Neutrophil (primary cell): Measurements from ENCODE around the gene WSCD1.

Experiments used
- H3K27ac ChIP-seq: fragments of 200-600 bp; sonication (generic); 2 replicates; pipeline ENCODE4 v1.5.1; 2016; ENCODE audit warnings: mild to moderate bottlenecking, moderate library complexity
- H3K27me3 ChIP-seq: fragments of 200-600 bp; sonication (generic); 2 replicates; pipeline ENCODE4 v1.6.0; 2016; ENCODE audit warnings: mild to moderate bottlenecking
- H3K36me3 ChIP-seq: fragments of 200-600 bp; sonication (generic); 2 replicates; pipeline ENCODE4 v1.5.1; 2017
- H3K4me1 ChIP-seq, 2 experiments: fragments of 200-600 bp in 1 of 2; sonication (generic) in 1 of 2; 1 replicate in 1 of 2; 2 replicates in 1 of 2; pipeline versions ENCODE4 v1.5.1 to v1.6.1; 2013 to 2016; ENCODE audit warnings: low read depth in 1 of 2, low read length in 1 of 2, mild to moderate bottlenecking in 1 of 2, moderate library complexity in 1 of 2; ENCODE audit not compliant: control insufficient read depth in 1 of 2, insufficient read depth in 1 of 2
- H3K4me3 ChIP-seq, 2 experiments: fragments of 200-600 bp in 1 of 2; sonication (generic) in 1 of 2; 1 replicate in 1 of 2; 2 replicates in 1 of 2; pipeline ENCODE4 v1.5.1; 2013 to 2016; ENCODE audit warnings: low read depth in 1 of 2, low read length in 1 of 2, mild to moderate bottlenecking in 1 of 2, moderate library complexity in 1 of 2
- H3K9me3 ChIP-seq: fragments of 200-600 bp; sonication (generic); 2 replicates; pipeline ENCODE4 v1.5.1; 2016
- TF ChIP-seq, protein P1 (sequence below): fragments of 200-600 bp; sonication (generic); IDR thresholded peaks from 2 replicates; pipeline ENCODE4 v1.5.1; 2016; ENCODE audit warnings: antibody characterized with exemption

WSCD1 gene

DNA sequence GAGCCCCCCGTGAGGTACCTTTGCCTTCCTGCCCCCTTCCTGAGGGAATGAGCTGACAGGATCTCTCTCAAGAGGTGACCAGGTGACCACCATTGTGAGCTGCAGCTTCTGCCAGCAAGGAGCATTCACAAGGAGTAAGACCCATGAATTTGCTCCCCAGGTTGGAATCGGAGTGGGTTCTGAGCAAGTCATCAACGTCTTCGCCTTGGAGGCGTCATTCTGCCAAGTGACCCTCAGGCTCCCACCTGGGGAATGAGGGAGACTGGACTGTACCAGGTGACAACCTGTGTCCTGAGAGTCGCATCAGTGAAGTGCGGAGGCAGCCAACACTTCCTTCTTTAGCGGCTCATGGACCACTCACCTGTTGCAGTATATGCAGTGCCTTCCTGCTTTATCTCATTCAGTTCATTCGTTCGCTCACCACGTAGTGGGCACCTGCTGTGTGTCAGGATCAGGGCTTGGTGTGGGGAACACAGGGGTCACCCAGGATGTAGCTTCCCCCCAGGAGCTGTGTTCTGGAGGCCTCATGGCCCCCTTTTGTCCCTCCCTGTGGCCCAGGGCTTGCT is 22.8 kb downstream of the WSCD1 start:
- Histone ChIP-seq H3K4me3 (no peak overlapping the region), H3K27ac (no peak overlapping the region), H3K27me3 (no peaks in the 10 kb centered on the region), H3K9me3 (no peaks in the 10 kb centered on the region), H3K36me3 (no peaks in the 10 kb centered on the region), H3K4me1 (no peaks in the 10 kb centered on the region)
- TF ChIP-seq, protein P1, sequence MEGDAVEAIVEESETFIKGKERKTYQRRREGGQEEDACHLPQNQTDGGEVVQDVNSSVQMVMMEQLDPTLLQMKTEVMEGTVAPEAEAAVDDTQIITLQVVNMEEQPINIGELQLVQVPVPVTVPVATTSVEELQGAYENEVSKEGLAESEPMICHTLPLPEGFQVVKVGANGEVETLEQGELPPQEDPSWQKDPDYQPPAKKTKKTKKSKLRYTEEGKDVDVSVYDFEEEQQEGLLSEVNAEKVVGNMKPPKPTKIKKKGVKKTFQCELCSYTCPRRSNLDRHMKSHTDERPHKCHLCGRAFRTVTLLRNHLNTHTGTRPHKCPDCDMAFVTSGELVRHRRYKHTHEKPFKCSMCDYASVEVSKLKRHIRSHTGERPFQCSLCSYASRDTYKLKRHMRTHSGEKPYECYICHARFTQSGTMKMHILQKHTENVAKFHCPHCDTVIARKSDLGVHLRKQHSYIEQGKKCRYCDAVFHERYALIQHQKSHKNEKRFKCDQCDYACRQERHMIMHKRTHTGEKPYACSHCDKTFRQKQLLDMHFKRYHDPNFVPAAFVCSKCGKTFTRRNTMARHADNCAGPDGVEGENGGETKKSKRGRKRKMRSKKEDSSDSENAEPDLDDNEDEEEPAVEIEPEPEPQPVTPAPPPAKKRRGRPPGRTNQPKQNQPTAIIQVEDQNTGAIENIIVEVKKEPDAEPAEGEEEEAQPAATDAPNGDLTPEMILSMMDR, result no peak

DNA sequence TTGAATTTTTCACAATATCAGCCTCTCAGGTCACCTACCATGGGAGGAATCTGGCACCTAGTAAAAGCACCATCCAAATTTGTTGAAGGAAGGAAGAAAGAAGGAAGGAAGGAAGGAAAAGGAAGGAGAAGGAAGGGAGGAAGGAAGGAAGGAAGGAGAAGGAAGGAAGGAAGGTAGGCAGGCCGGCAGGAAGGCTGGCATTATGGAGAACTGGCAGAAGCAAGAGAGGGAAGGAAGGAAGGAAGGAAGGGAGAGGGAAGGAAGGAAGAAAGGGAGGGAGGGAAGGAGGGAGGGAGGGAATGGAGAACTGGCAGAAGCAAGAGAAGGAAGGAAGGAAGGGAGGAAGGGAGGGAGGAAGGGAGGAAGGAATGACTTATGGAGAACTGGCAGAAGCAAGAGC is 24.3 kb downstream of the WSCD1 start:
- TF ChIP-seq, protein P1, result no peak
- no peak overlapping the region for H3K4me3 ChIP-seq
- no peaks in the 10 kb centered on the region for H3K9me3 ChIP-seq
- no peaks in the 10 kb centered on the region for H3K4me1 ChIP-seq
- H3K36me3 ChIP-seq, result no peaks in the 10 kb centered on the region
- H3K27ac ChIP-seq, result no peak overlapping the region
- no peaks in the 10 kb centered on the region for H3K27me3 ChIP-seq

DNA sequence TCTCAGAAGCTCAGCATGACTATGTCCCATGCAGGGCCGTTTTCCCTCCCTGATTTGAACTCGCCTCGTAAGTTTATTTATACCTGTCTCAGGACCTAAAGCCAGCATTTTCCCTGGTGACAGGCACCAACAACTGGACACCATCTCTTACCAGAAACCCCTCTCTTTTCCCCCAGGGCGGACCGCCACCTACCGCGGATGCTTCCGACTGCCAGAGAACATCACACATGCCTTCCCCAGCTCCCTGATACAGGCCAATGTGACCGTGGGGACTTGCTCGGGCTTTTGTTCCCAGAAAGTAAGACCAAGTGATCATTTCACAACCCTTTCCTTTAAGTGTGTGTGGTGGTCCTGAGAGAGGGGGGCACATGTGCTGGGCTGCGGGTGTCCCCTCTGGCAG is 24.7 kb downstream of the WSCD1 start:
- H3K9me3 ChIP-seq, result no peaks in the 10 kb centered on the region
- H3K27ac ChIP-seq, result no peak overlapping the region
- H3K36me3 ChIP-seq, result no peaks in the 10 kb centered on the region
- H3K27me3 ChIP-seq, result no peaks in the 10 kb centered on the region
- H3K4me3 ChIP-seq, result no peak overlapping the region
- TF ChIP-seq, protein P1, result no peak
- H3K4me1 ChIP-seq, result no peaks in the 10 kb centered on the region

DNA sequence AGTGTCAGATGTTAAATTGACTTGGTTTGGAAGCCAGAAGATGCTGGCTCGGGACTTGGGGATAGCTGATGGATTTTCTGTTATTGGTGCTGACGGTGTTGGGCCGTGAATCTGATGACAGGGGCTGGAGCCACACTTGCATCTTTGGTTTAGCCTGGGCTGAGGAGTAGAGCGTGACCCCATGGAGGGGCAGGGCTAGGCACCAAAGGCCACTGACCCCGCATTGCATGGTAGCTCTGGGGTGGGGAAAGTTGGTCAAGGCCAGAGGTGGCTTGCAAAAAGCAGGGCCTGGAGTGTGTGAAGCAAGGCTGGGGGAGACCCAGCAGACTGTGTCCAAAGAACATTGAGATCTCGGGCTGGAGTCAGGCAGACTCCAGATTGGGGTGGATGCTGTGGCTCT is 25.3 kb downstream of the WSCD1 start:
- TF ChIP-seq, protein P1, result no peak
- H3K9me3 ChIP-seq, result no peaks in the 10 kb centered on the region
- no peak overlapping the region for H3K27ac ChIP-seq
- no peaks in the 10 kb centered on the region for H3K4me1 ChIP-seq
- H3K4me3 ChIP-seq, result no peak overlapping the region
- no peaks in the 10 kb centered on the region for H3K27me3 ChIP-seq
- H3K36me3 ChIP-seq, result no peaks in the 10 kb centered on the region

DNA sequence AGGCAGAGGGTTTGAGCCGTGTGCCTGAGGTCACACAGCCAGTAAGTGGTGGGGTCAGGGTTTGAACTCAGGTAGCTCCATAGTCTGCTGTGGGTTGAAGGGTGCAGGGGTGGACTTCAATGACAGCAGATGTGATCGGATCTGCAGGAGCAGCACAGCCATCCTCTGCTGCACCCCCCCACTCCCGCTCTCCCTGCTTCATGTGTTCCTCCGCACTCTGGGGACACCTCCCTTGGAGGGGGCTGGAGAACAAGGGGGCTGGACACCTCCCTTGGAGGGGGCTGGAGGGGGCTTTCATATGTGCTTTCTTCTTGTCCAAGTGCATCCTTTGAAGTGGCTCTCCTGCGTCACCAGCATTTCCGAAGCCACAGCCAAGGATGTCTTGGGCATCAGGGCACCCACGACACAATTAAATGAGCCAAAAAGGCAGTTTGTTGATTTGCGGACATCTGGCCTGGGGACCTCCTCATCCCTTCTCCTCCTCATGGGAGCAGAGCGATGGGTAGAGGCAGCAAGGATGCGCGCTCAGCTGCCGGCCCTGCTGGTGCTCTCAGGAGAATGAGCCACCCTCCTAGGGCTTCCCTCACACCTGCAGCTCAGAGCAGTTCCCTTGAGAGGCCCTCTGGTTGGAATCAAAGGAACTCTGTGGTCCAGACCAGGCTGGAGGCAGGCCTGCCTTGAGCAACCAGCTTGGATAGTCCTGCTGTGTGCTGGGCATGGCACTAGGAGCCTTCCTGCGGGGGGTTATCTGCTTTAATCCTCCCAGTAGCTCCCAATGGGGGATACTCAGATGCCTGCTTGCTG is 26.2 kb downstream of the WSCD1 start:
- Histone ChIP-seq H3K27ac (no peak overlapping the region), H3K9me3 (no peaks in the 10 kb centered on the region), H3K4me1 (no peaks in the 10 kb centered on the region), H3K36me3 (no peaks in the 10 kb centered on the region), H3K27me3 (no peaks in the 10 kb centered on the region), H3K4me3 (no peak overlapping the region)
- TF ChIP-seq, protein P1, result no peak
